Measurements from ENCODE around the gene OTOF.
A peak's percentile ranks its signal among the peaks of the same experiment; 100 is the strongest.

OTOF gene

GRCh38 chr2:26495705-26496297 lies 17.9 kb upstream of the OTOF start:
- no peak for DNase-seq

- DNase-seq, result no peak
Measured at GRCh38 chr2:26494891-26495290, 17.0 kb upstream of the OTOF start.

- DNase-seq, result no peak
Measured at GRCh38 chr2:26494199-26494598, 16.3 kb upstream of the OTOF start.

GRCh38 chr2:26493566-26493965 lies 15.6 kb upstream of the OTOF start:
- DNase-seq, result no peak

- DNase-seq, result peak; percentile 33
Measured at GRCh38 chr2:26492749-26493515, 15.0 kb upstream of the OTOF start.

GRCh38 chr2:26491563-26492167 lies 13.7 kb upstream of the OTOF start:
- no peak for DNase-seq

- DNase-seq, result no peak
Measured at GRCh38 chr2:26489213-26489850, 11.4 kb upstream of the OTOF start.

- DNase-seq, result no peak
Measured at GRCh38 chr2:26488463-26489212, 10.7 kb upstream of the OTOF start.

- DNase-seq, result no peak
Measured at GRCh38 chr2:26487192-26487591, 9.3 kb upstream of the OTOF start.

GRCh38 chr2:26486789-26487188 lies 8.9 kb upstream of the OTOF start:
- no peak for DNase-seq

- DNase-seq, result no peak
Measured at GRCh38 chr2:26485725-26486418, 7.9 kb upstream of the OTOF start.

- no peak for DNase-seq
Measured at GRCh38 chr2:26485099-26485498, 7.2 kb upstream of the OTOF start.

- DNase-seq, result no peak
Measured at GRCh38 chr2:26484579-26484978, 6.7 kb upstream of the OTOF start.

GRCh38 chr2:26483957-26484565 lies 6.1 kb upstream of the OTOF start:
- DNase-seq, result no peak

- no peak for DNase-seq
Measured at GRCh38 chr2:26483516-26483915, 5.6 kb upstream of the OTOF start.

- no peak for DNase-seq
Measured at GRCh38 chr2:26483027-26483326, 5.1 kb upstream of the OTOF start.

GRCh38 chr2:26482211-26483026 lies 4.5 kb upstream of the OTOF start:
- DNase-seq, result no peak

- DNase-seq, result no peak
Measured at GRCh38 chr2:26481706-26482105, 3.8 kb upstream of the OTOF start.

- DNase-seq, result no peak
Measured at GRCh38 chr2:26480566-26481423, 2.9 kb upstream of the OTOF start.
